Kidney tubule cell (primary cell): ENCODE measurements around the gene NFAT5.
A peak's percentile ranks its signal among the peaks of the same experiment; 100 is the strongest.
"Not testable (repeated sequence)": the region's sequence is repeated elsewhere in the genome, so short reads cannot be mapped to it uniquely, and the experiment has no call there.

ENCODE experiments used
- DNase-seq: peaks from one replicate; pipeline ENCODE4 v3.0.0-alpha.2; 2018; ENCODE audit warnings: low spot score

Gene NFAT5

GRCh38 chr16:69565671-69566239 lies at the start of gene NFAT5:
TSS of gene NFAT5 (plus strand) at chr16:69565966. CDS start at chr16:69566302, 336 bp downstream.
- DNase-seq, result peak; percentile 92

- not testable (repeated sequence) for DNase-seq
Measured at GRCh38 chr16:69517914-69518313, 47.9 kb upstream of the NFAT5 start.

- DNase-seq, result no peak
Measured at GRCh38 chr16:69520413-69520799, 45.4 kb upstream of the NFAT5 start.

- DNase-seq, result no peak
Measured at GRCh38 chr16:69520800-69521602, 44.8 kb upstream of the NFAT5 start.

GRCh38 chr16:69522041-69522578 lies 43.7 kb upstream of the NFAT5 start:
- no peak for DNase-seq

GRCh38 chr16:69522732-69523404 lies 42.9 kb upstream of the NFAT5 start:
- no peak for DNase-seq

- DNase-seq, result no peak
Measured at GRCh38 chr16:69523566-69524305, 42.0 kb upstream of the NFAT5 start.

- peak; percentile 88 for DNase-seq
Measured at GRCh38 chr16:69526831-69527655, 38.7 kb upstream of the NFAT5 start.

- no peak for DNase-seq
Measured at GRCh38 chr16:69531988-69532387, 33.8 kb upstream of the NFAT5 start.

- no peak for DNase-seq
Measured at GRCh38 chr16:69532641-69533455, 32.9 kb upstream of the NFAT5 start.

- DNase-seq, result no peak
Measured at GRCh38 chr16:69534720-69535119, 31.0 kb upstream of the NFAT5 start.

GRCh38 chr16:69535123-69536050 lies 30.4 kb upstream of the NFAT5 start:
- DNase-seq, result peak; percentile 28

- no peak for DNase-seq
Measured at GRCh38 chr16:69537706-69538080, 28.1 kb upstream of the NFAT5 start.

- DNase-seq, result peak; percentile 38
Measured at GRCh38 chr16:69538808-69539207, 27.0 kb upstream of the NFAT5 start.

- DNase-seq, result no peak
Measured at GRCh38 chr16:69542974-69543373, 22.8 kb upstream of the NFAT5 start.

- DNase-seq, result no peak
Measured at GRCh38 chr16:69544088-69544487, 21.7 kb upstream of the NFAT5 start.

- DNase-seq, result not testable (repeated sequence)
Measured at GRCh38 chr16:69546663-69547062, 19.1 kb upstream of the NFAT5 start.

GRCh38 chr16:69553332-69553731 lies 12.4 kb upstream of the NFAT5 start:
- DNase-seq, result no peak

GRCh38 chr16:69554495-69554894 lies 11.3 kb upstream of the NFAT5 start:
- no peak for DNase-seq
